Measurements from ENCODE around the gene DNAH10.

Gene DNAH10

DNA sequence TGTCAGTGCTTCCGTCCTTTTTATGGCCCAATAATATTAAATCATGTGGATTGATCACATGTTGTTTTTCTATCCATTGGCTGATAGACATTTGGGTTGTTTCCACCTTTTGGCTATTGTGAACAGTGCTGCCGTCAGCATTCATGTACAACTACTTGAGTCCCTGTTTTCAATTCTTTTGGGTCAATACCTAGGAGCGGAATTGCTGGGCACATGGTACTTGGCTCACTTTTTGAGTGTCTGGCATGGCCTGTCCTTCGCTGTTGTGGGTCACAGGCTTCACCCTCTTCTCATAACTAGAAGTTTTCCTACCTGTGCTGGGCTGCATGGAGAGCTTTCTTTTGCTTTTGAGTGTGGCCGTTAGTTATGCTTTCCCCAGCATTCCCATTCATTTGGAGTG lies 72.7 kb downstream of the DNAH10 start:
- no peak for DNase-seq (ENCODE audit: low read depth)
- TF ChIP-seq MYC (IDR thresholded peaks at IDR 0.05; ENCODE audit: low read depth, low read length) (no peak), POLR2A (IDR thresholded peaks at IDR 0.05; ENCODE audit: extremely low read depth, insufficient read length) (no peak)
- TF ChIP-seq, protein P1, sequence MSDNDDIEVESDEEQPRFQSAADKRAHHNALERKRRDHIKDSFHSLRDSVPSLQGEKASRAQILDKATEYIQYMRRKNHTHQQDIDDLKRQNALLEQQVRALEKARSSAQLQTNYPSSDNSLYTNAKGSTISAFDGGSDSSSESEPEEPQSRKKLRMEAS (IDR thresholded peaks at IDR 0.05; ENCODE audit: low read depth, low read length): no peak
- TF ChIP-seq, protein P2, sequence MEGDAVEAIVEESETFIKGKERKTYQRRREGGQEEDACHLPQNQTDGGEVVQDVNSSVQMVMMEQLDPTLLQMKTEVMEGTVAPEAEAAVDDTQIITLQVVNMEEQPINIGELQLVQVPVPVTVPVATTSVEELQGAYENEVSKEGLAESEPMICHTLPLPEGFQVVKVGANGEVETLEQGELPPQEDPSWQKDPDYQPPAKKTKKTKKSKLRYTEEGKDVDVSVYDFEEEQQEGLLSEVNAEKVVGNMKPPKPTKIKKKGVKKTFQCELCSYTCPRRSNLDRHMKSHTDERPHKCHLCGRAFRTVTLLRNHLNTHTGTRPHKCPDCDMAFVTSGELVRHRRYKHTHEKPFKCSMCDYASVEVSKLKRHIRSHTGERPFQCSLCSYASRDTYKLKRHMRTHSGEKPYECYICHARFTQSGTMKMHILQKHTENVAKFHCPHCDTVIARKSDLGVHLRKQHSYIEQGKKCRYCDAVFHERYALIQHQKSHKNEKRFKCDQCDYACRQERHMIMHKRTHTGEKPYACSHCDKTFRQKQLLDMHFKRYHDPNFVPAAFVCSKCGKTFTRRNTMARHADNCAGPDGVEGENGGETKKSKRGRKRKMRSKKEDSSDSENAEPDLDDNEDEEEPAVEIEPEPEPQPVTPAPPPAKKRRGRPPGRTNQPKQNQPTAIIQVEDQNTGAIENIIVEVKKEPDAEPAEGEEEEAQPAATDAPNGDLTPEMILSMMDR (IDR thresholded peaks at IDR 0.05; ENCODE audit: low read depth, low read length): no peak
- H3K4me3 ChIP-seq (ENCODE audit: low read depth, low read length): no peak overlapping the region

DNA sequence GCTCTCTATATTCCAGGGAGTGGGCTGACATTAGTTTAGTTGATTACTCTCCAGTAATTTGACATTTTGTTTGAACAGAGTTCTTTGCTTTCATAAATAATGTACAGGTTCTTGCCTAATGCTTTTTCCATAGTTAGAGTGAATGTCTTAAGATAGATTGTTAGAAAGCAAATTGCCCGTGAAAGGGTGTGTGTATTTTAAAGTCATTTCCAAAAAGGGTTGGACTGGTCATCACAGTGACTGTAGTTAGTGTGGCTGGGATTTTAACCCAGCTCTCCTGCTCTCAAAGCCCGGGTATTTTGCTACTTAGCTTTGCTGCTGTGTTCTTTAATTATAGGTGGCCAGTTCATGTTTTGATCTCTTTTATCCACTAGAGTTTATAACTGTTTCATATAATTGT lies 74.2 kb downstream of the DNAH10 start:
- DNase-seq (ENCODE audit: low read depth): no peak

DNA sequence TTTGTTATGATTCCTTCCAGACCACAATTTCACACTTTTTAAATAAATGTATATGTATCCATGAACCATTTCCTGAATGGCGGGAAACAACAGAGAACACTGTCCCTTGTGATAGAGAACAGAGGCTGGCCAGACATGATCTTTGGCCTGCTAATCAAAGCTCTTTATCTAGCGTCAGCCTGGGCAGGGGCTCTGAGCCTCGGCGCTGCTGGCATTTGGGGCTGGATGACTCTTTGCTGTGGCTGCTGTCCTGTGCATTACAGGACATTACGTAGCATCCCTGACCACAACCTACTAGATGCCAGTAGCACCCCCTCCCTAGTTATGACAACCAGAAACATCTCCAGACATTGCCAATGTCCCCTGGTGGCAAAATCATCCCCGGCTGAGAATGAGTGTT lies 77.7 kb downstream of the DNAH10 start:
- no peak overlapping the region for H3K4me3 ChIP-seq (ENCODE audit: low read depth, low read length)
- DNase-seq (ENCODE audit: low read depth): no peak
- TF ChIP-seq, protein P2 (IDR thresholded peaks at IDR 0.05; ENCODE audit: low read depth, low read length): no peak
- no peak for TF ChIP-seq MYC (IDR thresholded peaks at IDR 0.05; ENCODE audit: low read depth, low read length)
- no peak for TF ChIP-seq POLR2A (IDR thresholded peaks at IDR 0.05; ENCODE audit: extremely low read depth, insufficient read length)
- TF ChIP-seq, protein P1 (IDR thresholded peaks at IDR 0.05; ENCODE audit: low read depth, low read length): no peak

More for the DNA sequence above, 74.2 kb downstream of the DNAH10 start:
- TF ChIP-seq, protein P1 (IDR thresholded peaks at IDR 0.05; ENCODE audit: low read depth, low read length): no peak
- TF ChIP-seq MYC (IDR thresholded peaks at IDR 0.05; ENCODE audit: low read depth, low read length): no peak
- TF ChIP-seq, protein P2 (IDR thresholded peaks at IDR 0.05; ENCODE audit: low read depth, low read length): no peak
- TF ChIP-seq POLR2A (IDR thresholded peaks at IDR 0.05; ENCODE audit: extremely low read depth, insufficient read length): no peak
- no peak overlapping the region for H3K4me3 ChIP-seq (ENCODE audit: low read depth, low read length)

DNA sequence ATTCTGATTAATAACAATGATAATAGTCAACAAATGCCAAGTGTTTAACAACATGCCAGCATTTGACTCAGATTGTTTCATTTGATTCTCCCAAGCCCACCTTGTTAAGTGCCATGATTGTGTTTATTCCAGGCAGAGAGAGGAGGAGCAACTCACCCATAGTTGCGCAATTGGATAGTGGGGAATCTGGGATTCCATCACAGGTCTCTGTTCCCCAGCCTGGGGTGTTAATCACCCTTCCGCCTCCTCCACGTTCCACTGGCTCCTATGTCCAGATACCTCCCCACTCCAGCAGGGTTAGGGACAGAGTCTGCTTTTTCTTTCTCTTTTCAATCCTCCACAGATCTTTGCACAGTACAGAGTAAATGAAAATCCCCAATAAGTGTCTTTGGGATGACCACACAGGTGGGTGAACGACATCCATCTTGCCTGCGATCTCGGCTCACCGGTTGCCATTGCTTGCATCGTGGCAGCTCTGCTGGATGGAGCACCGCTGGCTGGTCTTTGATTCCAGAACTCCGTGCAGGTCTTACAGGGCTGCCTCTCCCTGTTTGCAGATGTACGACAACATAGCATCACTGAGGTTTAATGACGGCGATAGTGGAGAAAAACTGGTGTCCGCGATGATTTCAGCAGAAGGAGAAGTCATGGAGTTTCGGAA lies 78.8 kb downstream of the DNAH10 start:
- TF ChIP-seq, protein P1 (IDR thresholded peaks at IDR 0.05; ENCODE audit: low read depth, low read length): no peak
- no peak for TF ChIP-seq MYC (IDR thresholded peaks at IDR 0.05; ENCODE audit: low read depth, low read length)
- TF ChIP-seq, protein P2 (IDR thresholded peaks at IDR 0.05; ENCODE audit: low read depth, low read length): no peak
- H3K4me3 ChIP-seq (ENCODE audit: low read depth, low read length): no peak overlapping the region
- DNase-seq (ENCODE audit: low read depth): no peak

DNA sequence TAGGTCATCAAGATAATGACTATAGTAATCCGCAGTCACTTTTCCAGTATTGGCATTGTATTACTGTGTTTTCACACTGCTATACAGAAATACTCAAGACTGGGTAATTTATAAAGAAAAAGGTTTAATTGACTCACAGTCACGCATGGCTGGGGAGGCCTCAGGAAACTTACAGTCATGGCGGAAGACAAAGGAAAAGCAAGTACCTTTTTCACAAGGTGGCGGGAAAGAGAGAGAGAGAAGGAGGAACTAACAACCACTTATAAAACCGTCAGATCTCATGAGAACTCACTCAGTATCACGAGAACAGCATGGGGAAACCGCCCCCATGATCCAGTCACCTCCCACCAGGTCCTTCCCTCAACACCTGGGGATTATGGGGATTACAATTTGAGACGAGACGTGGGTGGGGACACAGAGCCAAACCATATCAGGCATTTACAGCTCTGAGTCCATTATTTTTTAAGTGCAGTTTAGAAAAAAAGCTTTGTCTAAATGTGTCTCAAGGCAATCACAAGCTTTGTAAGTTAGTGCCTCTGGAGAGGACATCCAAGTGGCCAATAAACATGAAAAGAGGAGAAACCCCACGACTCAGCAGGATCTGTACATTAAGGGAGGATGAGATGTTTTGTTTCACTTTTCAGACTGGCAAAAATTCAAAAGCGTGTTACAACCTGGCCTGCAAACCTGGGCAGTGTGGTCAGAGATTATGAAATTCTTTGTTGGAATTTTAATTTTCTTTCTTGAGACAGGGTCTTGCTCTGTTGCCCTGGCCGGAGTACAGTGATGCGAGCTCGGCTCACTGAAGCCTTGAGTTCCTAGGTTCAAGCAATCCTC lies 82.0 kb downstream of the DNAH10 start:
- TF ChIP-seq MYC (IDR thresholded peaks at IDR 0.05; ENCODE audit: low read depth, low read length): no peak
- no peak for TF ChIP-seq POLR2A (IDR thresholded peaks at IDR 0.05; ENCODE audit: extremely low read depth, insufficient read length)
- TF ChIP-seq, protein P2 (IDR thresholded peaks at IDR 0.05; ENCODE audit: low read depth, low read length): no peak
- TF ChIP-seq, protein P1 (IDR thresholded peaks at IDR 0.05; ENCODE audit: low read depth, low read length): no peak
- DNase-seq (ENCODE audit: low read depth): no peak
- H3K4me3 ChIP-seq (ENCODE audit: low read depth, low read length): no peak overlapping the region

Measured in NB4 (cell line).